Osteoblast (primary cell): ENCODE measurements around the gene TTLL1. TPM values are rescaled to one million over a fixed set of nuclear protein-coding genes. Genes with fewer than 3 reads are reported as not detected.

Source experiments
- DNase-seq: peaks from one replicate; pipeline ENCODE4 v3.0.0; 2011; ENCODE audit warnings: low spot score, mixed read lengths; ENCODE audit not compliant: insufficient read length; ENCODE audit errors: missing footprints
- H2AFZ ChIP-seq: 2 replicates; pipeline ENCODE4 v1.6.0; 2011; ENCODE audit warnings: mild to moderate bottlenecking, low read length
- H3K27ac ChIP-seq: 2 replicates; pipeline ENCODE4 v1.5.1; 2011; ENCODE audit warnings: mild to moderate bottlenecking, low read depth, low read length, moderate library complexity
- H3K27me3 ChIP-seq: 2 replicates; pipeline ENCODE4 v1.6.0; 2012; ENCODE audit warnings: mild to moderate bottlenecking, control low read depth, inconsistent platforms, low read length, moderate library complexity; ENCODE audit not compliant: insufficient read depth
- H3K36me3 ChIP-seq: 2 replicates; pipeline ENCODE4 v1.5.1; 2011; ENCODE audit warnings: mild to moderate bottlenecking, low read length, control low read depth, moderate library complexity; ENCODE audit not compliant: insufficient read depth
- H3K4me1 ChIP-seq: 2 replicates; pipeline ENCODE4 v1.5.1; 2011; ENCODE audit warnings: mild to moderate bottlenecking, low read length, control low read depth, moderate library complexity; ENCODE audit not compliant: insufficient read depth
- H3K4me2 ChIP-seq: 2 replicates; pipeline ENCODE4 v1.6.0; 2011; ENCODE audit warnings: mild to moderate bottlenecking, low read length; ENCODE audit not compliant: insufficient read depth
- H3K4me3 ChIP-seq: fragments of 200-600 bp; sonication (generic); 3 replicates; pipeline ENCODE4 v1.5.1; 2012; ENCODE audit warnings: mild to moderate bottlenecking, low read length, inconsistent platforms; ENCODE audit not compliant: insufficient read depth
- H3K79me2 ChIP-seq: 2 replicates; pipeline ENCODE4 v1.6.0; 2012; ENCODE audit warnings: mild to moderate bottlenecking, low read length, control low read depth, inconsistent platforms; ENCODE audit not compliant: insufficient read depth
- H3K9me3 ChIP-seq: 2 replicates; pipeline ENCODE4 v1.5.1; 2011; ENCODE audit warnings: low read depth, low read length, control low read depth
- H4K20me1 ChIP-seq: 2 replicates; pipeline ENCODE4 v1.6.0; 2012; ENCODE audit warnings: mild to moderate bottlenecking, low read length, control low read depth; ENCODE audit not compliant: insufficient read depth
- CTCF ChIP-seq: IDR thresholded peaks from 2 replicates; pipeline ENCODE4 v1.5.1; 2011; ENCODE audit warnings: mild to moderate bottlenecking, low read depth, low read length, moderate library complexity; ENCODE audit errors: extremely low read depth
- total RNA-seq: library from RNA; depleted of rRNA; stranded (reverse); fragments of >200 nt; gene quantifications from 2 replicates; pipeline ENCODE4 v1.2.3, GENCODE V29; 2012

Gene TTLL1
- total RNA-seq, 1 donor = 15.9 TPM

GRCh38 chr22:43101306-43101705 lies 12.1 kb upstream of the TTLL1 start:
- Histone ChIP-seq H2AFZ (no peak overlapping the region), H3K79me2 (no peaks in the 10 kb centered on the region), H3K27me3 (peaks cover 4% of the 10 kb centered on the region), H3K4me3 (no peak overlapping the region), H3K9me3 (peaks cover 2% of the 10 kb centered on the region), H4K20me1 (no peaks in the 10 kb centered on the region), H3K4me2 (no peak overlapping the region), H3K4me1 (no peaks in the 10 kb centered on the region), H3K36me3 (no peaks in the 10 kb centered on the region), H3K27ac (no peak overlapping the region)
- no peak for DNase-seq
- TF ChIP-seq CTCF = no peak

DNA sequence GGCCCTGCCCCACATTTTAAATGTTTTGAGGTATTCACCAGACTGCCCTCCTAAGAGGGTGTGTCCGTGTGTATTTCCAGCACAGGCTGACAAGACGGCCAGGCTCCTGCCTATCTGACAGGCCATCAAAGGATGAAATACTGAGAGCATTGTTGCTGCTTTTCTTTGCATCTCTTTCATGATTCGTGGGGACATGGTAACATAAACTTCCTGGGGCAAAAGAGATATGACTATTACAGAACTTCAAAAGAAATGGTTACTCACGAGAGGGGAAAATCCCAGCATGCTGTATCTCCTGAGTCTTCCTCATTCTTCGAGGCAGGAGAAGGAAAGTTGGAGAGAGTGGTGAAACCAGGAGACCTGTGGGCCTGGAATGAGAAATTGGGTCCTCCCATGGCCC lies 11.0 kb upstream of the TTLL1 start:
- Histone ChIP-seq H3K4me3 (no peak overlapping the region), H3K79me2 (no peaks in the 10 kb centered on the region), H4K20me1 (no peaks in the 10 kb centered on the region), H3K9me3 (peaks cover 2% of the 10 kb centered on the region), H3K27me3 (no peaks in the 10 kb centered on the region), H2AFZ (no peak overlapping the region), H3K27ac (no peak overlapping the region), H3K4me1 (no peaks in the 10 kb centered on the region), H3K4me2 (no peak overlapping the region), H3K36me3 (no peaks in the 10 kb centered on the region)
- no peak for DNase-seq
- TF ChIP-seq CTCF = no peak

- Histone ChIP-seq H3K9me3 (peaks cover 2% of the 10 kb centered on the region), H3K4me3 (no peak overlapping the region), H4K20me1 (no peaks in the 10 kb centered on the region), H3K79me2 (no peaks in the 10 kb centered on the region), H2AFZ (no peak overlapping the region), H3K36me3 (no peaks in the 10 kb centered on the region), H3K27me3 (peaks cover 3% of the 10 kb centered on the region), H3K27ac (no peak overlapping the region), H3K4me1 (no peaks in the 10 kb centered on the region), H3K4me2 (no peak overlapping the region)
- no peak for DNase-seq
- TF ChIP-seq CTCF = no peak
Observed at GRCh38 chr22:43099095-43099494, 9.9 kb upstream of the TTLL1 start.

DNA sequence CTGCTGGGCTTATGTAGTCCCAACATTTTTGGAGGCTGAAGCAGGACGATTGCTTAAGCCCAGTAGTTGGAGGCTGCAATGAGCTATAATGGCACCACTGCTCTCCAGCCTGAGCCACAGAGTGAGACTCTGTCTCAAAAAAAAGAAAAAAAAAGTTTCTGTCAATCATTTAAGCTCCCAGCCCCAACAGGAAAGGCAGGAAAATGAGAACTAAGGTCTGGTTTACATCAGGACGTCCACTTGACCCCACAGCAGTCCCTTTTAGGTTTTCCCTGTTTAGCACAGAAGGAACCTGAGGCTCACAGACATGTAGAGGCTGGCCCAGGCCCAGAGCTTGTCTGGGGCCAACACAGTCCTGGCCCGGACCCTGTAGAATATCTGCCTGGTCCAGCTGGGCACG lies 9.2 kb upstream of the TTLL1 start:
- Histone ChIP-seq H3K27ac (no peak overlapping the region), H3K79me2 (no peaks in the 10 kb centered on the region), H3K27me3 (peaks cover 3% of the 10 kb centered on the region), H3K4me3 (no peak overlapping the region), H3K4me1 (no peaks in the 10 kb centered on the region), H2AFZ (no peak overlapping the region), H3K9me3 (peaks cover 2% of the 10 kb centered on the region), H3K36me3 (no peaks in the 10 kb centered on the region), H3K4me2 (no peak overlapping the region), H4K20me1 (no peaks in the 10 kb centered on the region)
- no peak for TF ChIP-seq CTCF
- no peak for DNase-seq
